HG02885 (cell line): ENCODE results near the gene APCDD1L.

Experiments
- ATAC-seq: cut with Tn5 transposase; IDR thresholded peaks from one replicate; pipeline ENCODE4 v1.9.1; 2021; ENCODE audit warnings: mild to moderate bottlenecking; ENCODE audit not compliant: unreplicated experiment, poor library complexity

Gene APCDD1L

GRCh38 chr20:58515233-58516212 lies at the start of gene APCDD1L:
APCDD1L (minus strand) TSS chr20:58515399; CDS start chr20:58514707, 692 bp downstream.
- no peak for ATAC-seq

GRCh38 chr20:58559368-58559729 lies 44.1 kb upstream of the APCDD1L start:
- no peak for ATAC-seq

GRCh38 chr20:58558486-58559367 lies 43.5 kb upstream of the APCDD1L start:
- no peak for ATAC-seq

GRCh38 chr20:58557733-58558342 lies 42.6 kb upstream of the APCDD1L start:
- no peak for ATAC-seq

- ATAC-seq, result no peak
Observed at GRCh38 chr20:58556961-58557360, 41.8 kb upstream of the APCDD1L start.

- no peak for ATAC-seq
Observed at GRCh38 chr20:58555078-58555765, 40.0 kb upstream of the APCDD1L start.

GRCh38 chr20:58554541-58554940 lies 39.3 kb upstream of the APCDD1L start:
- no peak for ATAC-seq

GRCh38 chr20:58553841-58554240 lies 38.6 kb upstream of the APCDD1L start:
- no peak for ATAC-seq

- ATAC-seq, result no peak
Observed at GRCh38 chr20:58553166-58553696, 38.0 kb upstream of the APCDD1L start.

GRCh38 chr20:58552366-58552934 lies 37.3 kb upstream of the APCDD1L start:
- no peak for ATAC-seq

- ATAC-seq, result no peak
Observed at GRCh38 chr20:58551631-58552030, 36.4 kb upstream of the APCDD1L start.

- no peak for ATAC-seq
Observed at GRCh38 chr20:58550275-58551059, 35.3 kb upstream of the APCDD1L start.

- no peak for ATAC-seq
Observed at GRCh38 chr20:58549231-58550209, 34.3 kb upstream of the APCDD1L start.

GRCh38 chr20:58547623-58548475 lies 32.6 kb upstream of the APCDD1L start:
- no peak for ATAC-seq

- no peak for ATAC-seq
Observed at GRCh38 chr20:58546756-58547622, 31.8 kb upstream of the APCDD1L start.

GRCh38 chr20:58546416-58546711 lies 31.2 kb upstream of the APCDD1L start:
- no peak for ATAC-seq
